Measurements from ENCODE around the gene G0S2. TPM values are rescaled to one million over a fixed set of nuclear protein-coding genes. Genes with fewer than 3 reads are reported as not detected.

The G0S2 gene
- total and polyA plus RNA-seq, 9 of the 15 experiments (the other 6 are each of a cell fraction or from before 2014, with no cell fraction given) = 0.18 to 65.6 (median 11.4) TPM

DNA sequence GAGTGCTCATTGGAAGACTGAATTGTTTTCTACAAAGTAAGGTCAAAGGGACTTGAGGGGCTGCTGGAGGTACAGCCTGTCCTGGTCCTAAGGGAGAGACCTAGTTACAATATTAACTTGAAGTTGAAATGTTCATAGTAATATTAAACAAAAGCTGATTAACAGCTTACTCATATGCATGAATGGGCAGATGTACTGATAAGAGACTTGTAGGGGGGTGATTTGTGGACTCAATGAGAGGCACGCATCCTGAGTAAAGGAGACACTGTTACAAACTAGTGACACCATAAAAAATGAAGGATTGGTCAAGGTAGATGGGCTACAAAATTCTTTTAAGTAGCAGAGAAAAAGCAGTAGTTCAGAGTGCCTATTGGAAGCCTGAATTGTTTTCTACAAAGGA lies 32.1 kb downstream of the G0S2 start (continued):
- TF ChIP-seq HMGN3 (IDR thresholded peaks at IDR 0.05; ENCODE audit: borderline replicate concordance, extremely low read depth, insufficient read length, low read depth, low read length) (no peak), MEF2D (tag; conservative IDR thresholded peaks at IDR 0.05; ENCODE audit: low read depth) (no peak), RHOXF2B (CRISPR knock-in tag; conservative IDR thresholded peaks at IDR 0.05) (no peak)

DNA sequence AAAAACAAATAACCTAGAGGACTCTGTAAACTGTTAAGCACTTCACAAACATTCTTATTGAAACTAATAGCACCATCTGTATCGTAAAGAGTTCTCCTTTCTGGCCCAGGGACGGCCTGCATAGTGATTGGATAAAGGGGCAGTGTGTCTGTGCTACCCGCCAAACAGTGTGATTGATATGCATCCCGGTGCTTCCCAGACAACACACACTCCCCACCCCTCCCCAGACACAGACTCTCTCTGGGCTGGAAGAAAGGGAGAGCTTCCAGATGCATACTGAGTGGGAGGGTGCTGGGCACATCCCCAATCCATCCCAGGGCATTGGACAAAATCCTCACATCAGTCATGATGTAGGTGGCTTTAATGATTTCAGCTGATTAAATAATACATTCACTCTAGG lies 33.1 kb downstream of the G0S2 start:
- ChIA-PET POLR2A (no interaction called here), CTCF (ENCODE audit: low intra/inter-chr PET ratio) (no interaction called here)
- Histone ChIP-seq H3K4me2 (ENCODE audit: insufficient read depth, low read length) (no peak overlapping the region), H3K4me3 (no peak overlapping the region), H3K36me3 (ENCODE audit: control insufficient read depth, insufficient read depth, low read length) (no peaks in the 10 kb centered on the region), H3K27me3 (ENCODE audit: control insufficient read depth in 2 of 2, insufficient read depth in 2 of 2, low read length in 2 of 2) (peaks cover 11% of the 10 kb centered on the region in 2 experiments; a peak in 4 of 5 replicates), H4K20me1 (replicated peaks; ENCODE audit: control insufficient read depth, insufficient read depth, low read length) (no peaks in the 10 kb centered on the region), H3K9ac (ENCODE audit: insufficient read depth in 1 of 2, low read depth in 2 of 2, low read length in 2 of 2) (no peak overlapping the region), H2AFZ (ENCODE audit: low read depth, low read length) (no peak overlapping the region), H3K27ac (ENCODE audit: extremely low read depth, low read depth, low read length) (no peak overlapping the region), H3K9me1 (ENCODE audit: control insufficient read depth, insufficient read depth, low read length) (no peaks in the 10 kb centered on the region), H3K9me3 (replicated peaks; ENCODE audit: control insufficient read depth, insufficient read depth, low read depth, low read length) (no peaks in the 10 kb centered on the region), H3K79me2 (ENCODE audit: control insufficient read depth, insufficient read depth, low read length) (no peaks in the 10 kb centered on the region), H3K4me1 (replicated peaks in 1 of 2; ENCODE audit: control insufficient read depth in 2 of 2, insufficient read depth in 2 of 2, low read length in 2 of 2) (no peaks in the 10 kb centered on the region)
- WGBS (ENCODE audit: insufficient coverage, low coverage, missing lambda C conversion rate) = 0% methylated on average over 4 of the region's 4 CpGs
- ATAC-seq (no peak), DNase-seq (ENCODE audit: extremely low read depth in 1 of 4, low spot score in 3 of 4) (no peak), FAIRE-seq (no peak)
- BruUV-seq (replicated peaks) = no TSS peak
- TF ChIP-seq, protein P1, sequence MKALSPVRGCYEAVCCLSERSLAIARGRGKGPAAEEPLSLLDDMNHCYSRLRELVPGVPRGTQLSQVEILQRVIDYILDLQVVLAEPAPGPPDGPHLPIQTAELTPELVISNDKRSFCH (CRISPR knock-in tag; IDR thresholded peaks at IDR 0.05) = no peak
- TF ChIP-seq, protein P1 (tag; IDR thresholded peaks at IDR 0.05) = no peak
- TF ChIP-seq ZC3H11A (IDR thresholded peaks at IDR 0.05; ENCODE audit: low read depth, low read length) (no peak), MEIS2 (IDR thresholded peaks at IDR 0.05; ENCODE audit: partially characterized antibody) (no peak), SIX5 (IDR thresholded peaks at IDR 0.05; ENCODE audit: borderline replicate concordance in 1 of 2, insufficient read depth in 1 of 2, low read depth in 1 of 2, low read length in 2 of 2) (no peak), KAT8 (IDR thresholded peaks at IDR 0.05; ENCODE audit: low read depth) (no peak), CCNT2 (IDR thresholded peaks at IDR 0.05; ENCODE audit: borderline replicate concordance, extremely low read depth, insufficient read length, low read depth, low read length) (no peak), U2AF2 (optimal IDR thresholded peaks at IDR 0.05; ENCODE audit: low read depth, low read length) (no peak)
- TF ChIP-seq, protein P2, sequence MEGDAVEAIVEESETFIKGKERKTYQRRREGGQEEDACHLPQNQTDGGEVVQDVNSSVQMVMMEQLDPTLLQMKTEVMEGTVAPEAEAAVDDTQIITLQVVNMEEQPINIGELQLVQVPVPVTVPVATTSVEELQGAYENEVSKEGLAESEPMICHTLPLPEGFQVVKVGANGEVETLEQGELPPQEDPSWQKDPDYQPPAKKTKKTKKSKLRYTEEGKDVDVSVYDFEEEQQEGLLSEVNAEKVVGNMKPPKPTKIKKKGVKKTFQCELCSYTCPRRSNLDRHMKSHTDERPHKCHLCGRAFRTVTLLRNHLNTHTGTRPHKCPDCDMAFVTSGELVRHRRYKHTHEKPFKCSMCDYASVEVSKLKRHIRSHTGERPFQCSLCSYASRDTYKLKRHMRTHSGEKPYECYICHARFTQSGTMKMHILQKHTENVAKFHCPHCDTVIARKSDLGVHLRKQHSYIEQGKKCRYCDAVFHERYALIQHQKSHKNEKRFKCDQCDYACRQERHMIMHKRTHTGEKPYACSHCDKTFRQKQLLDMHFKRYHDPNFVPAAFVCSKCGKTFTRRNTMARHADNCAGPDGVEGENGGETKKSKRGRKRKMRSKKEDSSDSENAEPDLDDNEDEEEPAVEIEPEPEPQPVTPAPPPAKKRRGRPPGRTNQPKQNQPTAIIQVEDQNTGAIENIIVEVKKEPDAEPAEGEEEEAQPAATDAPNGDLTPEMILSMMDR (IDR thresholded peaks at IDR 0.05 in 2 of 3, conservative IDR thresholded peaks at IDR 0.05 in 1 of 3; ENCODE audit: insufficient read depth in 2 of 3, low read depth in 1 of 3, low read length in 3 of 3) = no peak
- TF ChIP-seq, protein P3, sequence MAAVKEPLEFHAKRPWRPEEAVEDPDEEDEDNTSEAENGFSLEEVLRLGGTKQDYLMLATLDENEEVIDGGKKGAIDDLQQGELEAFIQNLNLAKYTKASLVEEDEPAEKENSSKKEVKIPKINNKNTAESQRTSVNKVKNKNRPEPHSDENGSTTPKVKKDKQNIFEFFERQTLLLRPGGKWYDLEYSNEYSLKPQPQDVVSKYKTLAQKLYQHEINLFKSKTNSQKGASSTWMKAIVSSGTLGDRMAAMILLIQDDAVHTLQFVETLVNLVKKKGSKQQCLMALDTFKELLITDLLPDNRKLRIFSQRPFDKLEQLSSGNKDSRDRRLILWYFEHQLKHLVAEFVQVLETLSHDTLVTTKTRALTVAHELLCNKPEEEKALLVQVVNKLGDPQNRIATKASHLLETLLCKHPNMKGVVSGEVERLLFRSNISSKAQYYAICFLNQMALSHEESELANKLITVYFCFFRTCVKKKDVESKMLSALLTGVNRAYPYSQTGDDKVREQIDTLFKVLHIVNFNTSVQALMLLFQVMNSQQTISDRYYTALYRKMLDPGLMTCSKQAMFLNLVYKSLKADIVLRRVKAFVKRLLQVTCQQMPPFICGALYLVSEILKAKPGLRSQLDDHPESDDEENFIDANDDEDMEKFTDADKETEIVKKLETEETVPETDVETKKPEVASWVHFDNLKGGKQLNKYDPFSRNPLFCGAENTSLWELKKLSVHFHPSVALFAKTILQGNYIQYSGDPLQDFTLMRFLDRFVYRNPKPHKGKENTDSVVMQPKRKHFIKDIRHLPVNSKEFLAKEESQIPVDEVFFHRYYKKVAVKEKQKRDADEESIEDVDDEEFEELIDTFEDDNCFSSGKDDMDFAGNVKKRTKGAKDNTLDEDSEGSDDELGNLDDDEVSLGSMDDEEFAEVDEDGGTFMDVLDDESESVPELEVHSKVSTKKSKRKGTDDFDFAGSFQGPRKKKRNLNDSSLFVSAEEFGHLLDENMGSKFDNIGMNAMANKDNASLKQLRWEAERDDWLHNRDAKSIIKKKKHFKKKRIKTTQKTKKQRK (IDR thresholded peaks at IDR 0.05; ENCODE audit: borderline replicate concordance, low read depth, low read length) = no peak
- TF ChIP-seq, protein P4, sequence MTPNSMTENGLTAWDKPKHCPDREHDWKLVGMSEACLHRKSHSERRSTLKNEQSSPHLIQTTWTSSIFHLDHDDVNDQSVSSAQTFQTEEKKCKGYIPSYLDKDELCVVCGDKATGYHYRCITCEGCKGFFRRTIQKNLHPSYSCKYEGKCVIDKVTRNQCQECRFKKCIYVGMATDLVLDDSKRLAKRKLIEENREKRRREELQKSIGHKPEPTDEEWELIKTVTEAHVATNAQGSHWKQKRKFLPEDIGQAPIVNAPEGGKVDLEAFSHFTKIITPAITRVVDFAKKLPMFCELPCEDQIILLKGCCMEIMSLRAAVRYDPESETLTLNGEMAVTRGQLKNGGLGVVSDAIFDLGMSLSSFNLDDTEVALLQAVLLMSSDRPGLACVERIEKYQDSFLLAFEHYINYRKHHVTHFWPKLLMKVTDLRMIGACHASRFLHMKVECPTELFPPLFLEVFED (CRISPR knock-in tag; conservative IDR thresholded peaks at IDR 0.05) = no peak
- intact Hi-C loops (cut with micrococcal nuclease) = no loop called here
- in situ Hi-C loops (cut with MboI) = no loop called here

All from K562 (cell line).